Endothelial cell of umbilical vein (primary cell): ENCODE data around the gene ASIP. TPM values are rescaled to one million over a fixed set of nuclear protein-coding genes. Genes with fewer than 3 reads are reported as not detected.

Source experiments
- BruUV-seq: library from RNA; stranded (reverse); fragments of 400-500 nt; replicated peaks from 2 replicates; lab custom pipeline; 2021; lab: Mats Ljungman, UMichigan
- CTCF ChIA-PET: fragments of 300-600, 350-600 bp; sonication (Branson Sonifier 250); formaldehyde crosslinking; loops from one replicate; lab custom pipeline; 2021; ENCODE audit warnings: antibody characterized with exemption, inconsistent platforms; lab: Charles Lee
- POLR2A ChIA-PET: fragments of 300-600, 350-600 bp; sonication (Branson Sonifier 250); formaldehyde crosslinking; loops from one replicate; lab custom pipeline; 2021; ENCODE audit warnings: antibody characterized with exemption, inconsistent platforms; lab: Charles Lee
- DNase-seq: peaks from one replicate; pipeline ENCODE4 v3.0.0-alpha.2; 2011; ENCODE audit warnings: low read depth, low spot score
- FAIRE-seq: peaks from 2 replicates; lab custom pipeline; 2011; peaks lifted over from hg19 to GRCh38; lab: Jason Lieb, UNC
- H2AFZ ChIP-seq: 2 replicates; pipeline ENCODE4 v1.6.0; 2012; ENCODE audit warnings: low read depth, low read length, control low read depth, inconsistent platforms
- H3K27ac ChIP-seq: 2 replicates; pipeline ENCODE4 v1.5.1; 2011; ENCODE audit warnings: low read depth, mild to moderate bottlenecking, control low read depth, low read length, moderate library complexity; ENCODE audit not compliant: insufficient read depth
- H3K27me3 ChIP-seq, 2 experiments: 2 replicates each; pipeline versions ENCODE4 v1.6.0 to v1.6.1; 2011; ENCODE audit warnings: low read length in 2 of 2, mixed read lengths in 1 of 2; ENCODE audit not compliant: control insufficient read depth in 2 of 2, insufficient read depth in 2 of 2
- H3K36me3 ChIP-seq, 2 experiments: 2 replicates in 1 of 2; 3 replicates in 1 of 2; pipeline ENCODE4 v1.5.1; 2011; ENCODE audit warnings: low read length in 2 of 2, mild to moderate bottlenecking in 1 of 2, moderate library complexity in 1 of 2; ENCODE audit not compliant: control insufficient read depth in 2 of 2, insufficient read depth in 2 of 2; ENCODE audit errors: extremely low read depth in 1 of 2
- H3K4me1 ChIP-seq: 3 replicates; pipeline ENCODE4 v1.5.1; 2011; ENCODE audit warnings: mild to moderate bottlenecking, low read length; ENCODE audit not compliant: control insufficient read depth, insufficient read depth; ENCODE audit errors: extremely low read depth
- H3K4me2 ChIP-seq: 2 replicates; pipeline ENCODE4 v1.6.1; 2011; ENCODE audit warnings: low read length, control low read depth, mixed read lengths; ENCODE audit not compliant: insufficient read depth
- H3K4me3 ChIP-seq, 3 experiments: fragments of 200-600 bp in 1 of 3; sonication (generic), shearing (Covaris generic) in 1 of 3; replicated peaks in 1 of 3; 2 replicates each; pipeline ENCODE4 v1.5.1; 2011 to 2016; ENCODE audit warnings: control low read depth in 3 of 3, low read length in 3 of 3, mild to moderate bottlenecking in 2 of 3, inconsistent platforms in 1 of 3, low read depth in 1 of 3, moderate library complexity in 1 of 3; ENCODE audit not compliant: insufficient read depth in 1 of 3
- H3K79me2 ChIP-seq: 2 replicates; pipeline ENCODE4 v1.6.0; 2012; ENCODE audit warnings: low read length, inconsistent platforms; ENCODE audit not compliant: control insufficient read depth, insufficient read depth
- H3K9ac ChIP-seq: replicated peaks from 2 replicates; pipeline ENCODE3; 2011; ENCODE audit warnings: low read length, control low read depth; ENCODE audit not compliant: insufficient read depth; ENCODE audit errors: extremely low read depth
- H3K9me1 ChIP-seq: replicated peaks from 3 replicates; pipeline ENCODE4 v1.6.0; 2011; ENCODE audit warnings: mild to moderate bottlenecking, low read length; ENCODE audit not compliant: control insufficient read depth, insufficient read depth; ENCODE audit errors: extremely low read depth
- H3K9me3 ChIP-seq: replicated peaks from 2 replicates; pipeline ENCODE4 v1.5.1; 2012; ENCODE audit warnings: low read length, inconsistent platforms; ENCODE audit not compliant: control insufficient read depth, insufficient read depth
- H4K20me1 ChIP-seq: replicated peaks from 2 replicates; pipeline ENCODE3; 2011; ENCODE audit warnings: mild to moderate bottlenecking, low read length; ENCODE audit not compliant: control insufficient read depth, insufficient read depth; ENCODE audit errors: extremely low read depth
- EZH2 ChIP-seq: IDR thresholded peaks from 2 replicates; pipeline ENCODE4 v1.6.1; 2012; ENCODE audit warnings: borderline replicate concordance, low read depth, mild to moderate bottlenecking, moderate library complexity, low read length, inconsistent platforms; ENCODE audit not compliant: severe bottlenecking
- FOS ChIP-seq: IDR thresholded peaks from 2 replicates; pipeline ENCODE4 v1.6.1; 2011; ENCODE audit warnings: mild to moderate bottlenecking, low read length, moderate library complexity, borderline replicate concordance; ENCODE audit not compliant: insufficient read depth
- GATA2 ChIP-seq: IDR thresholded peaks from 2 replicates; pipeline ENCODE4 v1.7.0; 2011; ENCODE audit warnings: low read depth, mild to moderate bottlenecking, moderate library complexity, mixed read lengths, low read length; ENCODE audit not compliant: insufficient read length, insufficient read depth
- JUN ChIP-seq: IDR thresholded peaks from 2 replicates; pipeline ENCODE4 v1.6.1; 2011; ENCODE audit warnings: borderline replicate concordance, low read depth; ENCODE audit not compliant: insufficient read length, insufficient read depth
- MYC ChIP-seq: IDR thresholded peaks from one replicate; pipeline ENCODE4 v1.6.1; 2011; ENCODE audit warnings: mild to moderate bottlenecking, low read depth, low read length
- POLR2A ChIP-seq: IDR thresholded peaks from 2 replicates; pipeline ENCODE4 v1.6.1; 2012; ENCODE audit warnings: low read depth, mild to moderate bottlenecking, control low read depth, low read length
- POLR2AphosphoS5 ChIP-seq: IDR thresholded peaks from 2 replicates; pipeline ENCODE4 v1.6.1; 2012; ENCODE audit warnings: low read depth, mild to moderate bottlenecking, control low read depth, low read length, moderate library complexity; ENCODE audit not compliant: insufficient read depth
- dilution Hi-C: fragments of 300-500 bp; cut with MboI; formaldehyde crosslinking; loops from one replicate; pipeline ENCODE4 v1.15.0; 2019; ENCODE audit warnings: low sequenced_read_pairs; ENCODE audit not compliant: extremely low pct_ligation_motif_present
- intact Hi-C: fragments of 100-400 bp; cut with micrococcal nuclease; formaldehyde crosslinking; loops from one replicate; pipeline ENCODE4 v1.10.0; 2022
- polyA plus RNA-seq, 4 experiments: library from polyadenylated mRNA; depleted of rRNA in 3 of 4; stranded (reverse) in 3 of 4; unstranded in 1 of 4; fragments of >200 nt; gene quantifications; 2 replicates each; pipeline versions ENCODE4 v1.2.1 to v1.2.3, GENCODE V29; 2011 to 2012; ENCODE audit warnings: missing spikeins in 1 of 4
- total RNA-seq: library from RNA; stranded (reverse); gene quantifications from 2 replicates; pipeline ENCODE4 v1.2.3, GENCODE V29; 2021
- TF ChIP-seq, protein P1 (sequence below), 2 donors: IDR thresholded peaks; 1 replicate in 1 of 2; 2 replicates in 1 of 2; pipeline ENCODE4 v1.5.1; 2011; ENCODE audit warnings: low read length in 2 of 2, mild to moderate bottlenecking in 2 of 2, moderate library complexity in 2 of 2, control low read depth in 1 of 2, inconsistent platforms in 1 of 2, low read depth in 1 of 2; ENCODE audit not compliant: insufficient read depth in 1 of 2; ENCODE audit errors: extremely low read depth in 1 of 2
- TF ChIP-seq, protein P2 (sequence below): IDR thresholded peaks from 2 replicates; pipeline ENCODE4 v1.6.1; 2011; ENCODE audit not compliant: insufficient read depth, insufficient read length

Gene ASIP
- total and polyA plus RNA-seq, 2 donors (not counting 3 experiments of a cell fraction or from before 2014, with no cell fraction given): not detected

DNA sequence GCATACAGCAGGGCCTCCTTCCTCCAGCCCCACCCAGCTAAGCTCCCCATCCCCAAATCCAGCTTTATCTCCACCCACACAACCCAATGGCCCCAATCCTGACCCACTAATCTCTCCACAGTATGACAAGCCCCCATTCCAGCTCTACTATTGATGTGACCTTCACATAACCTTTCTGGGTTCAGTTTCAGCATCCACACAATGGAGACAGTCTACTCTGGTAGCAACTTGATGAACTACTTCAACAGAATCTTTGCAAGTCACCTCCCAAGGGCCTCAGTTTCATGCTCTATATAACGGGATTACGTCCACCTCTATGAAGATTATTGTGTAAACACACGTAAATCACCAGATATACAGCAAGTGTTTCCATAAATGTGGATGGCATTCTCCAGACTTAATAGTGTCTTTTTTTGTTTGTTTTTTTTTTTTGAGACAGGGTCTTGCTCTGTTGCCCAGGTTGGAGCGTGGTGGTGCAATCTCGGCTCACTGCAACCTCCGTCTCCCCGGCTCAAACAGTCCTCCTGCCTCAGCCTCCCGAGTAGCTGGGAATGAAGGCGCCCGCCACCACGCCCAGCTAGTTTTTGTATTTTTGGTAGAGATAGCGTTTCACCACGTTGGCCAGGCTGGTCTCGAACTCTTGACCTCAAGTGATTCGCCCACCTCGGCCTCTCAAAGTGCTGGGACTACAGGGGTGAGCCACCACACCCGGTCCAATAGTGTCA lies 60.5 kb downstream of the ASIP start:
- Histone ChIP-seq H4K20me1 (no peaks in the 10 kb centered on the region), H3K4me1 (peaks cover 8% of the 10 kb centered on the region), H2AFZ (no peak overlapping the region), H3K4me2 (peak overlapping the region; percentile 97), H3K36me3 (no peaks in the 10 kb centered on the region), H3K9me3 (no peaks in the 10 kb centered on the region), H3K27ac (no peak overlapping the region), H3K9ac (no peak overlapping the region), H3K79me2 (peaks cover 42% of the 10 kb centered on the region), H3K4me3 (peak overlapping the region in 1 of 3 experiments; percentile 94), H3K27me3 (no peaks in the 10 kb centered on the region), H3K9me1 (no peaks in the 10 kb centered on the region)
- POLR2A ChIA-PET: interaction anchor here (1.3 kb wide), 1 partner anchor 61 kb away, joined by 4 read pairs; the partner anchor contains the start of gene ITCH
- no peak for FAIRE-seq
- intact Hi-C loops: loop anchor here (2.0 kb wide), 1 partner anchor 111 kb away; no protein-coding TSS in a partner anchor
- no TSS peak for BruUV-seq
- dilution Hi-C loops: no loop called here
- DNase-seq: no peak
- TF ChIP-seq GATA2: no peak
- TF ChIP-seq MYC: no peak
- TF ChIP-seq, protein P1, sequence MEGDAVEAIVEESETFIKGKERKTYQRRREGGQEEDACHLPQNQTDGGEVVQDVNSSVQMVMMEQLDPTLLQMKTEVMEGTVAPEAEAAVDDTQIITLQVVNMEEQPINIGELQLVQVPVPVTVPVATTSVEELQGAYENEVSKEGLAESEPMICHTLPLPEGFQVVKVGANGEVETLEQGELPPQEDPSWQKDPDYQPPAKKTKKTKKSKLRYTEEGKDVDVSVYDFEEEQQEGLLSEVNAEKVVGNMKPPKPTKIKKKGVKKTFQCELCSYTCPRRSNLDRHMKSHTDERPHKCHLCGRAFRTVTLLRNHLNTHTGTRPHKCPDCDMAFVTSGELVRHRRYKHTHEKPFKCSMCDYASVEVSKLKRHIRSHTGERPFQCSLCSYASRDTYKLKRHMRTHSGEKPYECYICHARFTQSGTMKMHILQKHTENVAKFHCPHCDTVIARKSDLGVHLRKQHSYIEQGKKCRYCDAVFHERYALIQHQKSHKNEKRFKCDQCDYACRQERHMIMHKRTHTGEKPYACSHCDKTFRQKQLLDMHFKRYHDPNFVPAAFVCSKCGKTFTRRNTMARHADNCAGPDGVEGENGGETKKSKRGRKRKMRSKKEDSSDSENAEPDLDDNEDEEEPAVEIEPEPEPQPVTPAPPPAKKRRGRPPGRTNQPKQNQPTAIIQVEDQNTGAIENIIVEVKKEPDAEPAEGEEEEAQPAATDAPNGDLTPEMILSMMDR (IDR thresholded peaks at IDR 0.05; ENCODE audit: extremely low read depth in 1 of 2, insufficient read depth in 1 of 2, low read depth in 1 of 2, low read length in 2 of 2): no peak
- TF ChIP-seq, protein P2, sequence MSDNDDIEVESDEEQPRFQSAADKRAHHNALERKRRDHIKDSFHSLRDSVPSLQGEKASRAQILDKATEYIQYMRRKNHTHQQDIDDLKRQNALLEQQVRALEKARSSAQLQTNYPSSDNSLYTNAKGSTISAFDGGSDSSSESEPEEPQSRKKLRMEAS: no peak
- no peak for TF ChIP-seq JUN
- TF ChIP-seq FOS: no peak
- no peak for TF ChIP-seq EZH2
- TF ChIP-seq POLR2A: no peak
- TF ChIP-seq POLR2AphosphoS5: no peak
- CTCF ChIA-PET: interaction anchor here (0.6 to 4.8 kb wide), 4 partner anchors 11 to 468 kb away, joined by 3 to 24 read pairs (median 11); no protein-coding TSS in a partner anchor
